ENCODE results near the gene RPS27L. TPM values are rescaled to one million over a fixed set of nuclear protein-coding genes. Genes with fewer than 3 reads are reported as not detected.

RPS27L gene
- total RNA-seq, 1 experiment from 2014 or later, result 65.6 TPM

GRCh38 chr15:63194880-63195568 lies 37.7 kb upstream of the RPS27L start:
- no peaks in the 10 kb centered on the region for H3K27me3 ChIP-seq (replicated peaks; ENCODE audit: insufficient read depth, low read depth, low read length, poor library complexity)
- CTCF ChIA-PET, result no interaction called here
- no peaks in the 10 kb centered on the region for H3K9me3 ChIP-seq (ENCODE audit: low read depth, low read length, poor library complexity, severe bottlenecking)
- intact Hi-C loops (cut with micrococcal nuclease; ENCODE audit: unreplicated experiment), result no loop called here
- TF ChIP-seq EZH2 (IDR thresholded peaks at IDR 0.05; ENCODE audit: borderline replicate concordance, low read depth, low read length, poor library complexity, severe bottlenecking), result no peak
- no TSS peak for BruUV-seq (replicated peaks)
- no peak for DNase-seq (ENCODE audit: low spot score)
- peaks cover 45% of the 10 kb centered on the region for H3K4me1 ChIP-seq (ENCODE audit: insufficient read depth, low read length, poor library complexity, severe bottlenecking)
- POLR2A ChIA-PET (ENCODE audit: low non-redundant PET), result no interaction called here
- H3K27ac ChIP-seq (ENCODE audit: low read depth, low read length, poor library complexity, severe bottlenecking), result no peak overlapping the region
- H3K4me3 ChIP-seq (ENCODE audit: low read depth, low read length, poor library complexity, severe bottlenecking), result no peak overlapping the region
- H3K36me3 ChIP-seq (ENCODE audit: insufficient read depth, low read length, poor library complexity, severe bottlenecking), result no peaks in the 10 kb centered on the region

GRCh38 chr15:63194302-63194701 lies 37.0 kb upstream of the RPS27L start:
- CTCF ChIA-PET, result no interaction called here
- POLR2A ChIA-PET (ENCODE audit: low non-redundant PET), result no interaction called here
- no peaks in the 10 kb centered on the region for H3K36me3 ChIP-seq (ENCODE audit: insufficient read depth, low read length, poor library complexity, severe bottlenecking)
- no peaks in the 10 kb centered on the region for H3K27me3 ChIP-seq (replicated peaks; ENCODE audit: insufficient read depth, low read depth, low read length, poor library complexity)
- no peak overlapping the region for H3K27ac ChIP-seq (ENCODE audit: low read depth, low read length, poor library complexity, severe bottlenecking)
- intact Hi-C loops (cut with micrococcal nuclease; ENCODE audit: unreplicated experiment), result no loop called here
- no TSS peak for BruUV-seq (replicated peaks)
- no peaks in the 10 kb centered on the region for H3K9me3 ChIP-seq (ENCODE audit: low read depth, low read length, poor library complexity, severe bottlenecking)
- TF ChIP-seq EZH2 (IDR thresholded peaks at IDR 0.05; ENCODE audit: borderline replicate concordance, low read depth, low read length, poor library complexity, severe bottlenecking), result no peak
- peaks cover 45% of the 10 kb centered on the region for H3K4me1 ChIP-seq (ENCODE audit: insufficient read depth, low read length, poor library complexity, severe bottlenecking)
- DNase-seq (ENCODE audit: low spot score), result no peak
- no peak overlapping the region for H3K4me3 ChIP-seq (ENCODE audit: low read depth, low read length, poor library complexity, severe bottlenecking)

GRCh38 chr15:63192619-63193206 lies 35.4 kb upstream of the RPS27L start:
- DNase-seq (ENCODE audit: low spot score), result no peak
- TF ChIP-seq CTCF (conservative IDR thresholded peaks at IDR 0.05; ENCODE audit: low read depth, low read length) (no peak), EZH2 (IDR thresholded peaks at IDR 0.05; ENCODE audit: borderline replicate concordance, low read depth, low read length, poor library complexity, severe bottlenecking) (no peak)
- H3K4me1 ChIP-seq (ENCODE audit: insufficient read depth, low read length, poor library complexity, severe bottlenecking), result peaks cover 32% of the 10 kb centered on the region
- H3K9me3 ChIP-seq (ENCODE audit: low read depth, low read length, poor library complexity, severe bottlenecking), result no peaks in the 10 kb centered on the region
- H3K27me3 ChIP-seq (replicated peaks; ENCODE audit: insufficient read depth, low read depth, low read length, poor library complexity), result no peaks in the 10 kb centered on the region
- ChIA-PET CTCF (no interaction called here), POLR2A (ENCODE audit: low non-redundant PET) (no interaction called here)
- no peak overlapping the region for H3K4me3 ChIP-seq (ENCODE audit: low read depth, low read length, poor library complexity, severe bottlenecking)
- no TSS peak for BruUV-seq (replicated peaks)
- no peaks in the 10 kb centered on the region for H3K36me3 ChIP-seq (ENCODE audit: insufficient read depth, low read length, poor library complexity, severe bottlenecking)
- intact Hi-C loops (cut with micrococcal nuclease; ENCODE audit: unreplicated experiment), result no loop called here
- no peak overlapping the region for H3K27ac ChIP-seq (ENCODE audit: low read depth, low read length, poor library complexity, severe bottlenecking)

- no peaks in the 10 kb centered on the region for H3K36me3 ChIP-seq (ENCODE audit: insufficient read depth, low read length, poor library complexity, severe bottlenecking)
- no peaks in the 10 kb centered on the region for H3K9me3 ChIP-seq (ENCODE audit: low read depth, low read length, poor library complexity, severe bottlenecking)
- DNase-seq (ENCODE audit: low spot score), result no peak
- peaks cover 32% of the 10 kb centered on the region for H3K4me1 ChIP-seq (ENCODE audit: insufficient read depth, low read length, poor library complexity, severe bottlenecking)
- CTCF ChIA-PET, result no interaction called here
- no peaks in the 10 kb centered on the region for H3K27me3 ChIP-seq (replicated peaks; ENCODE audit: insufficient read depth, low read depth, low read length, poor library complexity)
- BruUV-seq (replicated peaks), result TSS peak; percentile 7
- H3K4me3 ChIP-seq (ENCODE audit: low read depth, low read length, poor library complexity, severe bottlenecking), result no peak overlapping the region
- POLR2A ChIA-PET (ENCODE audit: low non-redundant PET), result no interaction called here
- no peak for TF ChIP-seq CTCF (conservative IDR thresholded peaks at IDR 0.05; ENCODE audit: low read depth, low read length)
- no peak overlapping the region for H3K27ac ChIP-seq (ENCODE audit: low read depth, low read length, poor library complexity, severe bottlenecking)
- intact Hi-C loops (cut with micrococcal nuclease; ENCODE audit: unreplicated experiment), result no loop called here
Measured at GRCh38 chr15:63191895-63192618, 34.8 kb upstream of the RPS27L start.
